Measurements from ENCODE around the gene ALG12.

Gene ALG12

GRCh38 chr22:49929211-49929979 lies 11.2 kb upstream of the ALG12 start:
- DNase-seq: no peak

GRCh38 chr22:49928555-49929210 lies 10.4 kb upstream of the ALG12 start:
- no peak for DNase-seq

DNA sequence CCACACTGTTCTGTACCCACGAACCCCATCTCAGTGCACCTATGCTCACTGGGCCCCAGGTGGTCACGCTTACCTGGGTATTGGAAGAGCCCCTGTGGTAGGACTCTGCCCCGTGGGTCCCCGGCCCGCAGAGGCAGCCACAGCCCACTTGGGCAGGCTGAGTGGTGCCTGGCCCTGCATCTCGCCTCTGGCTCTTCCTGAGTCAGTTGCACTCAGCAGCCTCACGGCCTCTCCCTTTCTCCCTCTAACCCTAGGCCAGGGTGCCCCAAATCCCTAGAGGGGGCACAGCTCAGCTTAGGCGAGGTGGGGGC lies 9.9 kb upstream of the ALG12 start:
- no peak for DNase-seq

- no peak for DNase-seq
These were observed 9.4 kb upstream of the ALG12 start for GRCh38 chr22:49927483-49928184.

DNA sequence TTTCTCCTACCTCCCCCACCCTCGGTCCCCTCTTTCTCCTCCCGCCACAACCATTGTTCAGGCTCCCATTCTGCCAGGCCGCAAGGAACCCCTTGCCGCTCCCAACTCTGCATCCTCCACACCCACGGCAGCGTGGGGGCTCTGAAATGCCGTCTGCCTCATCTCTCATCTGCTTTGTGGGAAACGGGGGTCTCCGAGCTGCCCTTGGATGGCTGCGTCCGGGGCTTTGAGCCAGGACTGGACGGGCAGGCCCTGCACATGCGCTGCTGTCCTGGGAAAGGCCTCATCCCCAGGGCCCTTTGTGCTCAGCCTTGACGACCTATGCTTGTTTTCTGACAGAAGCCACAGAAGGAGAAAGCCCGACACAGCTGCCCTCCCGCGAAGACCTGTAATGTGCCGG lies 8.7 kb upstream of the ALG12 start:
- DNase-seq: no peak

GRCh38 chr22:49925525-49926128 lies 7.4 kb upstream of the ALG12 start:
- peak; percentile 78 for DNase-seq

DNA sequence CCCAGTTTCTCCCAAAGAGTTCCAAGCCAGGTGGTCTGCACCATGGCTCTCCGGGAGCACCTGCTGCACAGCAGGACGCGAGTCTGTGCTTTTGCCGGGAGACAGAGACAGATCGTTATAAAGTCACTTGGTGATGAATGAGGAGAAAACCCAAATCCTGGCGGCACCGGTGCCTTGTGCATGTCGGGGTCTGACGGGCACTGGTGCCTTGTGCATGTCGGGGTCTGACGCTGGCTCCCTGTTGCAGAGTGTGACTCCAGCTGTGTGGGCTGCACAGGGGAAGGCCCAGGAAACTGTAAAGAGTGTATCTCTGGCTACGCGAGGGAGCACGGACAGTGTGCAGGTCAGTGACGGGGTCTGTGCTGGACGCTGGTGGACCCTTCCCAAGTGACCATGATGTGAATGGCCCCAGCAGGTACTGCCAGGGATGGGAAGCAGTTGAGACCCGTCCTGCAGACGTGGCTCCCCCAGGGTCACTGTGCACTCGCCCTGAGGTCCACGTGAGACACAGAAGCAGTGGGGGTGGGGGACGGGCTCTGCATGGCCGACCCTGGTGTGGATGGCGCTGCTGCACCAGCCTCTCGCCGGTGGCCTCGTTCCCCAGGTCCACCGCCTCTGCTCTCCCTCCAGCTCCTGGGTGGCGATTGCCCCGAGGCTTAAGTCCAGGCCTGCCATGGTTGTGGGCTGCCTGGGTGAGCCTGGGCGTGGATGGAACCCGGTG lies 6.0 kb upstream of the ALG12 start:
- DNase-seq: no peak

DNA sequence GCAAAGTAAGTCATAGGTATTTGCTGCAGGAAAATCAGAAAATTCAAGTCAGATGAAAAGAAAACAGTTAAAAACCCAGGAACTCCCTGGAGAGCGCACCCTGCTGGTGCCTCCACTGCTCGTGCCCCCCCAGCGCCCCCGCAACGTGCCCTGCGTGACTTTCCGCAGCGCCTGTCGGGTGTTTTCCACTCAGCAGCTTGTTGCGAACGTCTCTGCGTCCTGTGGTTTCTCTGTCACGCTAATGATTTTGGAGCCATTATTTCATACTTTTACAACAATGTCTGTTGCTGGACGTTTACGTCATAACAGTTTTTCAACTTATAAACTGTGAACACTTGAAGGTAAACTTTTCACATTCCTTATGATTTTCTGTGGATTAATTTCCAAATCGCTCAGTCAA lies 5.2 kb upstream of the ALG12 start:
- no peak for DNase-seq

DNA sequence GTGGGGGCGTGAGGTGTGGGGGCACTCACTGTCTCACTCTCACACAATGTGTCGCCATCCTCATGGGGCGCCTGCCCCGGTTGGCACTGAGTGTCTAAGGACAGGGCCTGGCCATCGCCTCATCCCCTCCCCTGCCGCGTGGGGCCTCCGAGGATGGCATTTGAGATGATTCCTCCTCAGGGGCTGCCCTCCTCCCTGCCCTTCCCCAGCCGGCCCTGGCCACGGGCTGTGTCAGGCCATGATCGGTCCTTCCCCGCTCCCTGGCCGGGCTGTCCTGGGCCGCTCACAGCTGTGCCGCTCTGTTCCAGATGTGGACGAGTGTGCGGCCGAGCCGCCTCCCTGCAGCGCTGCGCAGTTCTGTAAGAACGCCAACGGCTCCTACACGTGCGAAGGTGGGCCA lies 4.7 kb upstream of the ALG12 start:
- no peak for DNase-seq

DNA sequence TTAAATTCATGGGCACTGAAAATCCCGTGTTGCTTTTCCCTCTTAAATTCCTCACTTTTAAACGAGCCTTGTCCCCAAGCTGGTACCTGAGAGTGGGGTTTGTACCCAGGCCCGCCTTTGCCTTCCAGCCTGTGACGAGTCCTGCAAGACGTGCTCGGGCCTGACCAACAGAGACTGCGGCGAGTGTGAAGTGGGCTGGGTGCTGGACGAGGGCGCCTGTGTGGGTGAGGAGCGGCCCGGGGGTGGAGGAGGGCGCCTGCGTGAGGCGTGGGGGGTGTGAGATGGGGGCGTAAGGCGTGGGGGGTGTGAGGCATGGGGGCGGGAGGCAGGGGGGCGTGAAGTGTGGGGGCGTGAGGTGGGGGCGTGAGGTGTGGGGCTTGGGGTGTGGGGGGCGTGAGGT lies 4.2 kb upstream of the ALG12 start:
- DNase-seq: no peak

DNA sequence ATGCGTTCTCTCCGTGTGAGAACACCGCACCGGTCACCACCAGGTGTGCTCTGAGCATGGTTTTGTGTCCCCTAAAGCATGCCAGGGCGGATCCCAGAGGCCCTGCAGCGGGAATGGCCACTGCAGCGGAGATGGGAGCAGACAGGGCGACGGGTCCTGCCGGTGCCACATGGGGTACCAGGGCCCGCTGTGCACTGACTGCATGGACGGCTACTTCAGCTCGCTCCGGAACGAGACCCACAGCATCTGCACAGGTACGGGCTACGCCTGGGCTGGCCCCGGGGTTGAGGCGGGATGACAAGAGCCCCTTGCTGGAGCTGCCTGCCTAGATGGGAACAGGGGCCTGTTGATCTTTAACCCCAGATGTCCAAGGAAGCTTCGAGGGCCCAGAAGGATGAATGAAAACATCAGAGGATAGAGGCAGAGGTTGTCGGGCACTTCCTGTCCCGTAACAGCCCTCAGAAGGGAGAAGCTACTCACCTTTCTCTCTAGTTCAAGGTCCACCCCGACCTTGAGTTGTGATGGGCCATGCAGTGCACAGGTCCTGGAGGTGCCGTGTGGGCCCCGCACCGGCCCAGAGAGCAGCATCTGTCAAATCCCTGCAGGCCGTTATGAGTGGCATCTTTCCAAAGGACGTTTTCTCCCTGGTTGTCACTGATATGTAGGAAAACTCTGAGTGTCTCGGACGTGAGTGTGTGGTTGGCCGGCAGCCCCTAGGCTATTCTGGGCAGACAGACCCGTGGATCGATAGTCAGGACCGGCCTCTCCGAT lies 3.5 kb upstream of the ALG12 start:
- DNase-seq: no peak

- DNase-seq: no peak
These were observed 2.6 kb upstream of the ALG12 start for GRCh38 chr22:49920859-49921258.

- no peak for DNase-seq
These were observed 958 bp upstream of the ALG12 start for GRCh38 chr22:49918911-49919881.

DNA sequence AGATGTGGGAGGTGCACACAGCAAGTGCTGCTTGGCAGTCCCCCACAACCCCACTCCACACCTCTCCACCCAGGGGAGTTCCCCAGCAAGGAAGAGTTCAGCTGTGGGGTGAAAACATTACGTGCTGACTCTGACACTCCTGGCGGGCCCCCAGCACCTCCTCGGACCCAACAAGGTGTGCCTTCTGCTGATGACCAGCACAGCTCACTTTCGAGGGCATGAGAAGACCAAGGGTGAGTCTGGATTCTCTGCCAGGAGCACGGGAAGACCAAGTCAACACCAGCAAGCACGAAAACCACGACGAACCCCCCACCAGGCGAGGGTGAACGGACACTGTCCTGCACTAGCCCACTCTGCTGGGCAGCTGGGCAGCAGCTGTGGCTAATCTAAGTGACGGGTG lies 1.4 kb downstream of the ALG12 start:
- DNase-seq: no peak

GRCh38 chr22:49915610-49916009 lies 2.6 kb downstream of the ALG12 start:
- no peak for DNase-seq

DNA sequence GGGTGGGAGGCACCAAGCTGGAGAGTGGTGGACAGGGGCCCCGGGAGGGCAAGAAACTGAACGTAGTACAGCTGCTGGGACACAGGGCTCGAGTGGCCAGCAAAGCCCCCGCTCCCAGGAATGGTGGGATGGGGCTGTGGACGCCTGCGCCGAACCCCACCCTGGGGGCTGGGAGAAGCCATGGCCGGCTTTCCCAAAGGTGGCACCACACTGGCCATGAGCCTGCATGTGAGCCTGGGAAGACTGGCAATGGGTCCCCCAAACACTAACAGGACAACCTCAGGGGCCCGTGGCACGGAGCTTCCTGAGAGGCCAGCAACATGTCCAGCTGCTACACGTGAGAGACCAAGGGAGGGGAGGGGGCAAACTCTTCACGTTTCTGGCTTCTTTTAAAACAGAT lies 4.0 kb downstream of the ALG12 start:
- no peak for DNase-seq

- no peak for DNase-seq
These were observed 4.8 kb downstream of the ALG12 start for GRCh38 chr22:49913446-49913845.

GRCh38 chr22:49913026-49913425 lies 5.2 kb downstream of the ALG12 start:
- DNase-seq: no peak

DNA sequence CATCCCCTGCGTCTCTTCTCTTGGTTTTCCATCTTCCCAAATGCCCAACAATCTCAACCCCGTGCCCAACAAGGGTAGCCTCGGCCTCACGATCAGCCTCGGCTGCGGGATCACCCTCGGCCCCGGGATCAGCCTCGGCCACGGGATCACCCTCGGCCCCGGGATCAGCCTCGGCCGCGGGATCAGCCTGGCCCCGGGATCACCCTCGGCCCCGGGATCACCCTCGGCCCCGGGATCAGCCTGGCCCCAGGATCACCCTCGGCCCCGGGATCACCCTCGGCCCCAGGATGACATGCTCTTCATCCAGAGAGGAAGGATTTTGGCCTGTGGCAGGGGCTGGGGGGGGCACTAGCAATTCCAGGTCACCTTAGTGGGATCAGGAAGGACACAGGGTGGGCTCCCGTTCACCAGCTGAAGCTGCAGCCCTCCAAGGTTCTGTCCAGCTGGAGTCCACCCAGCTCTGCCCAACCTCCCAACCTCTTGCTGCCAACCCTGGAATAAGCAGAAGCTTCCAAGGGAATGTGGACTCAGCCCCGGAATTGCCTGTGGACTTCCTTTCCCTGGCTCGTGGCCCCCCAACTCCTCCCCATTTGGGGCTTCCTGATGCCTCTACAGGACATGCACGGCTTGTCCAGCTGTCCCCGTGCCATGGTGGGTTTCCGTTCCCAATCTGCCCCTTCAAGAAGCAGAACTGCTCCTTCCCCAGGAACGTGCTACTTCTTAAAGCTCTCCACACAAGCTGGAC lies 6.2 kb downstream of the ALG12 start:
- DNase-seq: no peak
